OCI-LY3 (cell line): ENCODE data around the gene STARD9.

Experiments
- CTCF ChIP-seq: fragments of 200-600, 300-600 bp; sonication (generic); IDR thresholded peaks from 2 replicates; pipeline ENCODE4 v1.5.1; 2014; ENCODE audit warnings: antibody characterized with exemption, low read length, low read depth
- EZH2phosphoT487 ChIP-seq: fragments of 200-600 bp; shearing (Covaris generic); IDR thresholded peaks from 2 replicates; pipeline ENCODE4 v1.6.1; 2018; ENCODE audit warnings: antibody characterized with exemption, mixed run types, low read depth

- TF ChIP-seq CTCF = no peak
- TF ChIP-seq EZH2phosphoT487 = no peak
Observed at GRCh38 chr15:42592716-42593115, 17.3 kb downstream of the STARD9 start.
